Measurements from ENCODE around the gene UBXN11. TPM values are rescaled to one million over a fixed set of nuclear protein-coding genes. Genes with fewer than 3 reads are reported as not detected.
A peak's percentile ranks its signal among the peaks of the same experiment; 100 is the strongest.

The UBXN11 gene
- polyA plus RNA-seq, 3 donors, result 13.1 to 19.1 (median 16.9) TPM

DNA sequence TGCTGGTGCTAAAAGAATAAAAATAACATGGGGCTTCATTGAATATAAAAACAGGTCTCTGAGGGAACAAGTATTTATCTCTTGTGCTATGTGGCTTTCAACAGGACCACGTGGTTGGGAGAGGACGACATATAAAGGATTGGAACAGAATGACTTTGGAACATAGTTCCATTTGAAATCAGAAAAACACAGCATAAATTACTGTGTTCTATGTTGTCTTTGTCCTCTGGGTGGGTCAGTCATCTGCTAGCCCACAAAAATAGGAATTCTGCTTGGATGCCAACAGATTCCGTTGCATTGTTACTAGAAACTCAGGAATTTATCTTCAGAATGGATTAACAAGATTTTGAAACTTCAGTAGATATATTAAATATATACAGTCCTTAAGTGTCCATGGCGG, 66.5 kb downstream of the UBXN11 start:
- 83 to 94% (median 92%) methylated on average over 4 of the region's 4 CpGs for WGBS, 3 donors
- no peak overlapping the region for H3K27ac ChIP-seq (ENCODE audit: low read depth, low read length)

DNA sequence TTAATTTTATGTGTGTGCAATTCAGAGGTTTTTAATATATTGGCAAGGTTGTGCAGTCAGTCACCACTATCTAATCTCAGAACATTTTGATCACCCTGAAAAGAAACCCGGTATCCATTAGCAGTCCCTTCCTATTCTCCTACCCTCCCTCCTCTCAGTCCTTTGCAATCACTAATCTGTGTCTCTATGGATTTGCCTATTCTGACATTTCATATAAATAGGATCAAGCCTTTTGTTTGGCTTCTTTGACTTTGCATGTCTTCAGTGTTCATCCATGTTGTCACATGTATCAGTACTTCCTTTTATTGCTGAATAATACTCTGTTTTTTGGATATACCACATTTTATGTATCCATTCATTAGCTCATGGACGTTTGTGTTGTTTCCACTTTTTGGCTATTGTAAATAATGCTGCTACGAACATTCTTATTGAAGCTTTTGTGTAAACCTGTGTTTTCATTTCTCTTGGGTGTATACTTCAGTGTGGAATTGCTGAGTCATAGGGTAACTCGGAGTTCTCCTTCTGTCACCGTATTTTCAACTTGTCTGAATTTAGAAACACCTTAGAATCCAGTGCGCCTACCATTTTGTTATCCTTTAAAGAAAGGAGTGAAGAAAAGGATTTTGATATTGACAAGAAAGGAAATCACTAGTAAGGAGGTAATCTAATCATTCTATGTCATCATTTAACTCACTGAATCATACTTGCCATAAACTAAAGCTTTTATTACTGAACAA, 69.0 kb downstream of the UBXN11 start:
- H3K27ac ChIP-seq (ENCODE audit: low read depth, low read length), result no peak overlapping the region
- 60 to 69% (median 61%) methylated on average over 6 of the region's 6 CpGs for WGBS, 3 donors

DNA sequence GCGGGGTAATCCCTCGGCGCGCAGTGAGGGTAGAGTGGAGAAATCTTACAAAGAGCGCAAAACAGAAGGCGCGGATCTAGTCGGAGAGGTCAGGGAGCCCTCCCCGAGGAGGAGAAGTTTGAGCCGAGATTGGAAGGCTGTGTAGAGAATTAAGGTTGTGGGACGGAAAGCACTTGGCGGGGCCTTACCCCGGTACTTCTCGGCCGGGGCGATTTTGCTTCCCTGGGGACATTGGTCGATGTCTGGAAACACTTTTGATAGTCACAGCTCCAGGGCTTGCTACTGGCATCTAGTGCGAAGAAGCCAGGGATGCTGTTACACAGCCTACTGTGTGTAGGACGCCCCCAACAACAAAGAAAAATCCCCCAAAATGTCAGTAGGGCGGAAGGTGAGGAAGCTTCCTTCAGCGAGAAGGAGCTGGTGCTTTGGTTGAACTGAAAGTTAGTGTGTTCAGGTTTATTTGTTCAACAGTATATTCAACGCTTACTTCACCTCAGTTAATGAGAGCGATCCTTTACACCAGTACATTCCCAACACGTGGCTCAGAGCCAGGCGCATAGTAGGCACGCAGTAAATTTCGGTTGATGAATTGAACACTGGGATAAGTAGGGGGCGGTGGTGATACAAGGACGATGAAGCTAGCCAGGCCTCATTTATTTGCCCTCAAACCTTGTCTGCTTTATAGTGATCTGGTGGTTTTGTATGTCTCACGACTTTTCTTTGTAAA, 71.6 kb downstream of the UBXN11 start:
- peak overlapping the region; percentile 48 for H3K27ac ChIP-seq (ENCODE audit: low read depth, low read length)
- WGBS, 3 donors, result 2 to 3% (median 2%) methylated on average over 30 of the region's 30 CpGs

DNA sequence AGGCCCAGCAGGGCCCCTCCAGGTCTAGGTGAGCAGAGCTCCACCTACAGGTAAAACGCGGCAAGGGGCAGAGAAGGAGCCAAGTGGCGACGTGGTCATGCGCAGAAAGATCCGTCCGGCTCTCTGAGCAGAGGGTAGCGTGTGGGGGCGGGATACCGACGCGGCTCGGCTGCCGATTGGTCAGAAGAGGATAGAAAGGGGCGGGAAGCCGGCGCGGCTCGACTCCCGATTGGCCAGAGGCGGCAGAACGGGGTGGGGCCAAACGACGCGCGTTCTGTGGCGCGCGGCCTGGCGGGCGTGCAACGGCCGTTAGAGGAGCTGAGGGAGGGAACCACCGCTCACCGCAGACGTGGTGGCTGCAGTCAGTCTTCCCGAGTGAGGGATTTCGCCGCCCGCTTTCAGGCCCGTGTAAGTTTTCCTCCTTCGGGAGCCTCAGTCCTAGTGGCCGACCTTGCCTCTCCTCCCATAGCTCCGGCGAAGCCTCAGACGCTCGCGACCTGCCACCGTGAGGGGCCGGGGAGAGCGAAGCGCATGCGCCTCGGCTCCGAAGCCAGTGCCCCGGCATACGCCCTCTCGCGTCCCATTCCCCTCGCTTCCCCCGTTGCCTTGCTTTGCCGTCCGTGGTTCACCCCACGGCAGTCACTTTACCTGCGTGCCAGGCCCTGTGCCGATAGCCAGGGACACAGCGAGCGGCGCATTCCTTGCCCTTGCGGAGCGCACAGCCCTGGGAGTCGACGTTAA, 72.4 kb downstream of the UBXN11 start, which contains the start of gene CEP85:
CEP85 (plus strand) TSS at position 298 of the 741 bp plus-strand sequence. CDS start 5,584 bp downstream, outside the sequence.
- 0 to 1% (median 0%) methylated on average over 64 to 73 of the region's 73 CpGs for WGBS, 3 donors

More for the DNA sequence above, 72.4 kb downstream of the UBXN11 start, which contains the start of gene CEP85:
- H3K27ac ChIP-seq (ENCODE audit: low read depth, low read length), result peak within 1 kb of the TSS; percentile 48

Other genes with a start within 250 kb of the UBXN11 start
- under 1 TPM; 0.11 to 0.67 (median 0.12) TPM for gene TRIM63, start 239.0 kb downstream of the UBXN11 start, polyA plus RNA-seq
- 1 to 10 TPM; 1.7 to 2.7 (median 1.7) TPM for gene PDIK1L, start 194.8 kb downstream of the UBXN11 start, polyA plus RNA-seq
- 10 to 100 TPM in 2 of 3 donors, 1 to 10 TPM in 1; 1.5 to 13.4 (median 13.3) TPM for gene FAM110D, start 147.6 kb downstream of the UBXN11 start, polyA plus RNA-seq
- not detected for gene C1orf232, start 137.7 kb downstream of the UBXN11 start, polyA plus RNA-seq
- gene ZNF593, start 136.7 kb downstream of the UBXN11 start, polyA plus RNA-seq, result 10 to 100 TPM; 58.4 to 94.6 (median 80.4) TPM
- gene ZNF593OS, start 134.8 kb downstream of the UBXN11 start, polyA plus RNA-seq, result under 1 TPM in 2 of 3 donors, not detected in 1; 0.32 to 0.61 TPM
- 10 to 100 TPM in 1 of 3 donors, 1 to 10 TPM in 2; 1.1 to 13.7 (median 1.3) TPM for gene CNKSR1, start 129.1 kb downstream of the UBXN11 start, polyA plus RNA-seq
- gene CATSPER4, start 116.0 kb downstream of the UBXN11 start, polyA plus RNA-seq, result not detected
- 1 to 10 TPM; 1.3 to 3.3 (median 1.9) TPM for gene CEP85, start 72.4 kb downstream of the UBXN11 start, polyA plus RNA-seq
- gene SH3BGRL3, start 26.6 kb downstream of the UBXN11 start, polyA plus RNA-seq, result 100 to 1,000 TPM in 2 of 3 donors, 10 to 100 TPM in 1; 54.1 to 269 (median 154) TPM
- 10 to 100 TPM; 15.8 to 27.6 (median 20.2) TPM for gene CD52, start 11.3 kb upstream of the UBXN11 start, polyA plus RNA-seq
- under 1 TPM in 2 of 3 donors, not detected in 1; 0.14 to 0.18 TPM for gene CRYBG2, start 47.5 kb upstream of the UBXN11 start, polyA plus RNA-seq
- gene ZNF683, start 66.1 kb upstream of the UBXN11 start, polyA plus RNA-seq, result under 1 TPM in 1 of 3 donors, not detected in 2; 0.46 TPM
- not detected for gene LIN28A, start 104.2 kb upstream of the UBXN11 start, polyA plus RNA-seq
- gene DHDDS, start 125.7 kb upstream of the UBXN11 start, polyA plus RNA-seq, result 100 to 1,000 TPM in 1 of 3 donors, 10 to 100 TPM in 2; 22.8 to 128 (median 31.2) TPM
- gene HMGN2, start 165.8 kb upstream of the UBXN11 start, polyA plus RNA-seq, result 100 to 1,000 TPM; 236 to 377 (median 260) TPM
- gene RPS6KA1, start 223.1 kb upstream of the UBXN11 start, polyA plus RNA-seq, result 10 to 100 TPM in 2 of 3 donors, 1 to 10 TPM in 1; 8.9 to 13.9 (median 13.3) TPM